Activated CD8-positive, alpha-beta T cell treated with anti-CD3 and anti-CD28 coated beads for 36 hours (primary cell): ENCODE measurements around the gene PPP6R2. TPM values are rescaled to one million over a fixed set of nuclear protein-coding genes. Genes with fewer than 3 reads are reported as not detected.

Experiments used
- ATAC-seq: fragments of 200-7000 bp; cut with Tn5 transposase; one replicate; pipeline ENCODE4 v1.10.0; 2021; ENCODE audit warnings: mild to moderate bottlenecking, moderate library complexity
- CTCF ChIA-PET: fragments of 350-600 bp; sonication (Branson Sonifier 250); formaldehyde crosslinking; loops from one replicate; lab custom pipeline; 2021; ENCODE audit warnings: antibody characterized with exemption; lab: Charles Lee
- POLR2A ChIA-PET: fragments of 350-600 bp; sonication (Branson Sonifier 250); formaldehyde crosslinking; loops from one replicate; lab custom pipeline; 2021; ENCODE audit warnings: antibody characterized with exemption; lab: Charles Lee
- DNase-seq: peaks from one replicate; pipeline ENCODE4 v3.0.0-alpha.2; 2020
- H3K27ac Mint-ChIP-seq: one replicate; pipeline ENCODE4 v1.8.0; 2021; ENCODE audit warnings: mild to moderate bottlenecking, mixed read lengths
- H3K27me3 Mint-ChIP-seq: one replicate; pipeline ENCODE4 v1.8.0; 2021; ENCODE audit warnings: mixed read lengths
- H3K36me3 Mint-ChIP-seq: one replicate; pipeline ENCODE4 v1.8.0; 2021; ENCODE audit warnings: low read depth, mixed read lengths
- H3K4me1 Mint-ChIP-seq: one replicate; pipeline ENCODE4 v1.8.0; 2021; ENCODE audit warnings: low read depth, mixed read lengths
- H3K4me3 Mint-ChIP-seq: one replicate; pipeline ENCODE4 v1.8.0; 2021; ENCODE audit warnings: mild to moderate bottlenecking, moderate library complexity, mixed read lengths
- H3K9me3 Mint-ChIP-seq: one replicate; pipeline ENCODE4 v1.8.0; 2021; ENCODE audit warnings: mixed read lengths
- intact Hi-C: fragments of 100-400 bp; cut with micrococcal nuclease; formaldehyde crosslinking; loops from one replicate; pipeline ENCODE4 v1.10.0; 2022
- total RNA-seq, 2 experiments: library from RNA; stranded (reverse); gene quantifications; one replicate each; pipeline ENCODE4 v1.2.3, GENCODE V29; 2021
- TF ChIP-seq, protein P1 (sequence below): fragments of 200-600 bp; IDR thresholded peaks from one replicate; pipeline ENCODE4 v1.8.0; 2022; ENCODE audit warnings: antibody characterized with exemption, mild to moderate bottlenecking

The PPP6R2 gene
- total RNA-seq, 2 experiments from 2014 or later: 44.2 to 44.3 TPM

DNA sequence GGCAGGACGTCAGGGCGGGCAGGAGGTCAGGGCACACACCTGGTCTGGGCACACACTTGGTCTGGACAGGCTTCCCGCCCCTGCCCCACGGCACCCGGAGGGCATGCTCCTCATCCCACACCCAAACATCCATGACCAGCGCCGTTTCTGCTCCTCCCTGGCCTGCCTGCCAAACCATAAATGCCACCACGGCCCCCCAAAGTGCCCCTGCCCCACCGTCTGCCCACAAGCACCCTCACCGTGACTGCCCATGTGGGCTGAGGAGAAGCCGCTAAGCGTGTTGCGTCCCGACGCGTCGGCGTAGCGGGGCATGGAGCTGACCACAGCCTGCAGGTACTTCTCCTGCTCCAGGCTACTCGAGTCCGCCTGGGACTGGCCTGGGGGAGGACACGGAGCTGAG is 115.9 kb downstream of the PPP6R2 start:
- ChIA-PET POLR2A (interaction anchor here (0.6 to 1.2 kb wide), 2 partner anchors 11 to 33 kb away, joined by 3 to 6 read pairs; no protein-coding TSS in a partner anchor), CTCF (interaction anchor here (0.9 to 1.1 kb wide), 2 partner anchors 13 to 15 kb away, joined by 3 read pairs; no protein-coding TSS in a partner anchor)
- H3K4me1 Mint-ChIP-seq: peaks cover 3% of the 10 kb centered on the region
- ATAC-seq (no peak), DNase-seq (no peak)
- no peaks in the 10 kb centered on the region for H3K27me3 Mint-ChIP-seq
- TF ChIP-seq, protein P1, sequence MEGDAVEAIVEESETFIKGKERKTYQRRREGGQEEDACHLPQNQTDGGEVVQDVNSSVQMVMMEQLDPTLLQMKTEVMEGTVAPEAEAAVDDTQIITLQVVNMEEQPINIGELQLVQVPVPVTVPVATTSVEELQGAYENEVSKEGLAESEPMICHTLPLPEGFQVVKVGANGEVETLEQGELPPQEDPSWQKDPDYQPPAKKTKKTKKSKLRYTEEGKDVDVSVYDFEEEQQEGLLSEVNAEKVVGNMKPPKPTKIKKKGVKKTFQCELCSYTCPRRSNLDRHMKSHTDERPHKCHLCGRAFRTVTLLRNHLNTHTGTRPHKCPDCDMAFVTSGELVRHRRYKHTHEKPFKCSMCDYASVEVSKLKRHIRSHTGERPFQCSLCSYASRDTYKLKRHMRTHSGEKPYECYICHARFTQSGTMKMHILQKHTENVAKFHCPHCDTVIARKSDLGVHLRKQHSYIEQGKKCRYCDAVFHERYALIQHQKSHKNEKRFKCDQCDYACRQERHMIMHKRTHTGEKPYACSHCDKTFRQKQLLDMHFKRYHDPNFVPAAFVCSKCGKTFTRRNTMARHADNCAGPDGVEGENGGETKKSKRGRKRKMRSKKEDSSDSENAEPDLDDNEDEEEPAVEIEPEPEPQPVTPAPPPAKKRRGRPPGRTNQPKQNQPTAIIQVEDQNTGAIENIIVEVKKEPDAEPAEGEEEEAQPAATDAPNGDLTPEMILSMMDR: no peak
- H3K9me3 Mint-ChIP-seq: no peaks in the 10 kb centered on the region
- no peak overlapping the region for H3K27ac Mint-ChIP-seq
- intact Hi-C loops: no loop called here
- H3K4me3 Mint-ChIP-seq: no peak overlapping the region
- H3K36me3 Mint-ChIP-seq: peaks cover 31% of the 10 kb centered on the region

DNA sequence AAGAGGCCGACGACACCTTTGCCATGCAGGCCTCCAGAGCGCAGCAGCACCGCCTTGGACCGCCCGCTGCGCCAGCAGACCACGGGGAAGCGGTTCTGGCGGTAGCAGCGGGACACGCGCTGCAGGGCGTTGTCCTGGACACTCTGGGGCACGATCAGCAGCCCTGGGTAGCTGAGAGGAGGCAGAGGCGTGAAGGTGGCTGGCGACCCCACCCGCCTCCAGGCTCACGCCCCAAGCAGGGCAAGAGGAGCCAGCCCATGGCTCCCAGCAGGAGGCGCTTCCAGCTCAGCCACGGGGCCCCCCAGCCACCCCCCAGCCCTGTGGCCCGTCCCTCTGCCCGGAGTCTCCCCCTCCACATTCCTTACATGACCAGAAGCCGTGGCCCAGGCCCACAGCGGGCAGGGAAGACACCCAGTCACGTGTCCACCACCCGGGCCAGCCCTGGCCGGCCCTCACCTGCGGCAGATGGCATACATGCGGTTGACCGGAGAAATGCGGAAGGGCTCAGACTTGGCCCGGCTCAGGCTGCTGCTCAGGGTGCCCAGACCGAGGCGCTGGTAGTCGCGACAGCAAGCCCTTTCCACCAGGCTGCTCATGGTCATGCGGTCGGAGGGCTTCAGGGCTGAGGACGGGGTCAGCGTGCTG is 116.5 kb downstream of the PPP6R2 start:
- H3K4me1 Mint-ChIP-seq: no peaks in the 10 kb centered on the region
- H3K9me3 Mint-ChIP-seq: no peaks in the 10 kb centered on the region
- TF ChIP-seq, protein P1: no peak
- no peak for ATAC-seq
- ChIA-PET POLR2A (interaction anchor here (1.2 kb wide), 1 partner anchor 11 kb away, joined by 6 read pairs; no protein-coding TSS in a partner anchor), CTCF (interaction anchor here (1.1 kb wide), 1 partner anchor 14 kb away, joined by 3 read pairs; no protein-coding TSS in a partner anchor)
- no peak for DNase-seq
- peaks cover 28% of the 10 kb centered on the region for H3K36me3 Mint-ChIP-seq
- no peaks in the 10 kb centered on the region for H3K27me3 Mint-ChIP-seq
- H3K4me3 Mint-ChIP-seq: no peak overlapping the region
- H3K27ac Mint-ChIP-seq: no peak overlapping the region
- intact Hi-C loops: no loop called here

- POLR2A ChIA-PET: no interaction called here
- CTCF ChIA-PET: interaction anchor here (0.7 to 0.8 kb wide), 2 partner anchors 37 to 108 kb away, joined by 3 read pairs; no protein-coding TSS in a partner anchor
- ATAC-seq: no peak
- no peak overlapping the region for H3K4me3 Mint-ChIP-seq
- TF ChIP-seq, protein P1: no peak
- H3K9me3 Mint-ChIP-seq: no peaks in the 10 kb centered on the region
- DNase-seq: no peak
- H3K36me3 Mint-ChIP-seq: peaks cover 29% of the 10 kb centered on the region
- no peaks in the 10 kb centered on the region for H3K4me1 Mint-ChIP-seq
- H3K27ac Mint-ChIP-seq: no peak overlapping the region
- H3K27me3 Mint-ChIP-seq: no peaks in the 10 kb centered on the region
- intact Hi-C loops: no loop called here
Measured at GRCh38 chr22:50460938-50461337, 117.8 kb downstream of the PPP6R2 start.

DNA sequence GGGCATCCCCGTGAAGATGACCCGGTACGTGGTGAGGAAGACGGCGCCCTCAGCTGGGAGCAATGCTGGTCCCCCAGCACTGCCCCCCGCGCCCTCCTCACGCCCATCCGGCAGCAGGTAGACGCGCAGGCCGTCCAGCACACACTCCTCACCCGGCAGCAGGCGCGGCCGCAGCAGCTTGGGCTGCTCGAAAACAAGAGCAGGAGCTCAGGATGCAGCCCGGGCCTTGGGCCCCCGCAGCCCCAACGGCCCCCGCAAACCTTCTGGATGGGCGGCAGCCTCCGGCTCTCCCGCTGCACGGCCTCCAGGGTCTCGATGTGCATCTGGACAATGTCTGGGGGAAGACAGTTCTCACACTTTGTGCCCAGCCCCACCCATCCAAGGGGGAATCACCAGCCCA is 118.4 kb downstream of the PPP6R2 start:
- intact Hi-C loops: no loop called here
- peaks cover 30% of the 10 kb centered on the region for H3K36me3 Mint-ChIP-seq
- H3K4me1 Mint-ChIP-seq: peaks cover 6% of the 10 kb centered on the region
- H3K9me3 Mint-ChIP-seq: no peaks in the 10 kb centered on the region
- POLR2A ChIA-PET: no interaction called here
- TF ChIP-seq, protein P1: no peak
- H3K27ac Mint-ChIP-seq: no peak overlapping the region
- ATAC-seq (no peak), DNase-seq (no peak)
- H3K27me3 Mint-ChIP-seq: no peaks in the 10 kb centered on the region
- no peak overlapping the region for H3K4me3 Mint-ChIP-seq
- CTCF ChIA-PET: no interaction called here

DNA sequence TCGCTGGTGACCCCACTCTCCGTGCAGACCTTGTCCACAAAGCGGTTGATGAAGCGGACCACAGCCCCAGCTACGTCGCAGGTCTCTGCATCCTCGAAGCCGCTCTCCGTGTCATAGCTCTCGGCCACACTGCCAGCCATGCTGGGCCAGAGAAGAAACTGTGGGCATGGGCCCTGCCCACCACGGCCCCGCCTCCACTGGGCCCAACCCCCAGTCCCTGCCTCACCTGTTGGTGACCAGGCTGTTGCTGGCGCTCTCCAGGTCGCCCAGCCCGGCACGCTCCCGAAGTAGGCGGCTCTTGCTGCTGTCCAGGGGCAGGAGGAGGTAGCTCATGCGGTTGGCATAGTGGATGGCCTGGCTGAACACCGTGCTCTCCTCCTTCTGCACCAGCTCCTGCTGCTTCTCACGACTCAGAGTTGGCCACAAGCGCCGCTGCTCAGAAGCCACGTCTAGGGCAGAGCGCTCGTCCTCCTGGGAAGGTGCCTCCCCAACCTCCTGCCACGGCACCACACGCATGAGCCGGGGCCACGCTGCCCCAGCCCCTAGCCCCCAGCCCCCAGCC is 118.9 kb downstream of the PPP6R2 start:
- intact Hi-C loops: no loop called here
- no peak for DNase-seq
- Mint-ChIP-seq H3K4me1 (peaks cover 11% of the 10 kb centered on the region), H3K4me3 (no peak overlapping the region), H3K9me3 (no peaks in the 10 kb centered on the region), H3K36me3 (peaks cover 31% of the 10 kb centered on the region), H3K27me3 (no peaks in the 10 kb centered on the region), H3K27ac (no peak overlapping the region)
- POLR2A ChIA-PET: no interaction called here
- no peak for ATAC-seq
- TF ChIP-seq, protein P1: no peak
- CTCF ChIA-PET: no interaction called here
